GM12878 (cell line): ENCODE data around the gene IKZF1. TPM values are rescaled to one million over a fixed set of nuclear protein-coding genes. Genes with fewer than 3 reads are reported as not detected.

Experiments
- ATF2 ChIP-seq: IDR thresholded peaks from 2 replicates; pipeline ENCODE4 v1.6.1; 2012; ENCODE audit warnings: low read length, inconsistent platforms
- BCL3 ChIP-seq: IDR thresholded peaks from 2 replicates; pipeline ENCODE4 v1.6.1; 2011; ENCODE audit warnings: borderline replicate concordance, low read depth, mild to moderate bottlenecking, moderate library complexity, low read length; ENCODE audit not compliant: insufficient read depth, poor library complexity, severe bottlenecking
- BCLAF1 ChIP-seq: fragments of 450-650 bp; IDR thresholded peaks from 2 replicates; pipeline ENCODE4 v1.6.1; 2017; ENCODE audit warnings: antibody characterized with exemption, mild to moderate bottlenecking, moderate library complexity
- CHD1 ChIP-seq: IDR thresholded peaks from 2 replicates; pipeline ENCODE4 v1.6.1; 2012; ENCODE audit warnings: low read depth, low read length, improper control_type of control experiment
- CREB1 ChIP-seq: IDR thresholded peaks from 2 replicates; pipeline ENCODE4 v1.6.1; 2012; ENCODE audit warnings: low read depth, mild to moderate bottlenecking, inconsistent platforms
- EP300 ChIP-seq, 2 experiments: fragments of 150-350 bp in 1 of 2; IDR thresholded peaks; 2 replicates each; pipeline ENCODE4 v1.6.1; 2011 to 2012; ENCODE audit warnings: low read depth in 2 of 2, low read length in 2 of 2, borderline replicate concordance in 1 of 2, improper control_type of control experiment in 1 of 2, inconsistent platforms in 1 of 2; ENCODE audit not compliant: control insufficient read depth in 1 of 2
- ETV6 ChIP-seq, 2 experiments: fragments of 450-650 bp in 1 of 2; IDR thresholded peaks in 1 of 2; conservative IDR thresholded peaks in 1 of 2; 2 replicates each; pipeline ENCODE4 v1.6.1; 2014; ENCODE audit warnings: antibody characterized with exemption in 1 of 2, borderline replicate concordance in 1 of 2, low read depth in 1 of 2, mild to moderate bottlenecking in 1 of 2, moderate library complexity in 1 of 2
- HSF1 ChIP-seq: fragments of 150-350 bp; IDR thresholded peaks from 2 replicates; pipeline ENCODE4 v1.6.1; 2014; ENCODE audit warnings: mild to moderate bottlenecking, low read depth, low read length
- IKZF1 ChIP-seq: fragments of 450-650 bp; conservative IDR thresholded peaks from 2 replicates; pipeline ENCODE4 v1.6.1; 2017; ENCODE audit warnings: antibody characterized with exemption, mild to moderate bottlenecking
- JUNB ChIP-seq: IDR thresholded peaks from 2 replicates; pipeline ENCODE4 v1.6.1; 2016; ENCODE audit warnings: antibody characterized with exemption, mild to moderate bottlenecking
- MTA2 ChIP-seq: fragments of 450-650 bp; IDR thresholded peaks from 2 replicates; pipeline ENCODE4 v1.6.1; 2016; ENCODE audit warnings: low read depth, mild to moderate bottlenecking, moderate library complexity
- RELB ChIP-seq: fragments of 450-650 bp; IDR thresholded peaks from 2 replicates; pipeline ENCODE4 v1.6.1; 2017; ENCODE audit warnings: low read depth, mild to moderate bottlenecking, moderate library complexity
- SP1 ChIP-seq: IDR thresholded peaks from one replicate; pipeline ENCODE4 v1.6.1; 2011; ENCODE audit warnings: low read depth, low read length
- ZNF687 ChIP-seq: fragments of 450-650 bp; IDR thresholded peaks from 2 replicates; pipeline ENCODE4 v1.6.1; 2017; ENCODE audit warnings: mild to moderate bottlenecking, moderate library complexity
- polyA plus RNA-seq, 11 experiments: library from polyadenylated mRNA; depleted of rRNA in 4 of 11; unstranded in 6 of 11; stranded (reverse) in 5 of 11; fragments of >200 nt; fragmentation: Nextera tagmentation in 4 of 11; fragmentation: Illumina TruSeq in 1 of 11; extraction: Ambion mirVana in 4 of 11; extraction: Trizol in 1 of 11; gene quantifications; 1 replicate in 1 of 11; 2 replicates in 10 of 11; pipeline versions ENCODE4 v1.2.1 to v1.2.3, GENCODE V29; 2011 to 2016; ENCODE audit warnings: inconsistent platforms in 2 of 11, missing spikeins in 2 of 11, low read depth in 1 of 11
- total RNA-seq, 4 experiments: library from RNA; depleted of rRNA in 3 of 4; stranded (reverse); fragments of >200 nt in 3 of 4; fragmentation: Illumina TruSeq in 1 of 4; extraction: Trizol in 1 of 4; gene quantifications; 2 replicates each; pipeline versions ENCODE4 v1.2.1 to v1.2.3, GENCODE V29; 2013 to 2021

Gene IKZF1
- total and polyA plus RNA-seq, 10 of the 15 experiments (the other 5 are each of a cell fraction or from before 2014, with no cell fraction given), result 27.2 to 125 (median 71.6) TPM

GRCh38 chr7:50281680-50282445 is 22.7 kb upstream of the IKZF1 start (continued):
- TF ChIP-seq SP1, result peak; percentile 57
- peak; percentile 93 for TF ChIP-seq IKZF1
- peak; percentile 48; the same call in 1 of the 2 replicates for TF ChIP-seq CREB1
- TF ChIP-seq HSF1, result peak; percentile 60; the same call in 1 of the 2 replicates
- 0 out of 2 replicates have a peak, but pooled peaks have one; percentile 47 for TF ChIP-seq CHD1
- peak; percentile 82; the same call in 1 of the 2 replicates for TF ChIP-seq ZNF687
- no peak for TF ChIP-seq BCL3
- no peak for TF ChIP-seq BCLAF1
- TF ChIP-seq JUNB, result peak; percentile 60
- peak; percentile 74 for TF ChIP-seq RELB
- peak; percentile 84; the same call in 1 of the 2 replicates for TF ChIP-seq ATF2
- TF ChIP-seq EP300 (IDR thresholded peaks at IDR 0.05; ENCODE audit: borderline replicate concordance in 1 of 2, control insufficient read depth in 1 of 2, low read depth in 2 of 2, low read length in 2 of 2), result peak; percentile 35 to 72; a peak in 1 of 4 replicates
- peak in 1 of 2 experiments; percentile 84; a peak in 2 of 4 replicates for TF ChIP-seq ETV6 (conservative IDR thresholded peaks at IDR 0.05 in 1 of 2, IDR thresholded peaks at IDR 0.05 in 1 of 2; ENCODE audit: borderline replicate concordance in 1 of 2, low read depth in 1 of 2)
- peak; percentile 54 for TF ChIP-seq MTA2
